IMR-90 (cell line): ENCODE measurements around the gene IL2RA. TPM values are rescaled to one million over a fixed set of nuclear protein-coding genes. Genes with fewer than 3 reads are reported as not detected.

Source experiments
- ATAC-seq: fragments of 200-7000 bp; cut with Tn5 transposase; 2 replicates; pipeline ENCODE4 v1.9.1; 2020; ENCODE audit warnings: low read depth, mild to moderate bottlenecking, moderate library complexity
- BruUV-seq: library from RNA; stranded (reverse); fragments of 400-500 nt; replicated peaks from 2 replicates; lab custom pipeline; 2021; lab: Mats Ljungman, UMichigan
- CTCF ChIA-PET: fragments of 300-600 bp; formaldehyde crosslinking; extraction: SDS; loops from one replicate; lab custom pipeline; 2021; ENCODE audit warnings: antibody characterized with exemption; lab: Yijun Ruan, JAX
- POLR2A ChIA-PET: fragments of 300-600 bp; sonication (Branson Sonifier 250); formaldehyde crosslinking; loops from one replicate; lab custom pipeline; 2022; ENCODE audit warnings: antibody characterized with exemption; ENCODE audit not compliant: unreplicated experiment; lab: Charles Lee
- DNase-seq: peaks from one replicate; pipeline ENCODE4 v3.0.0; 2013
- H2AFZ ChIP-seq: replicated peaks from 2 replicates; pipeline ENCODE3; 2013; ENCODE audit warnings: low read length, mild to moderate bottlenecking; ENCODE audit not compliant: poor library complexity
- H2AK5ac ChIP-seq: 2 replicates; pipeline ENCODE4 v1.6.1; 2013; ENCODE audit warnings: low read depth, low read length, inconsistent platforms
- H2AK9ac ChIP-seq: replicated peaks from 2 replicates; pipeline ENCODE3; 2013; ENCODE audit warnings: mild to moderate bottlenecking, low read depth, low read length, moderate library complexity; ENCODE audit not compliant: poor library complexity
- H2BK120ac ChIP-seq: 2 replicates; pipeline ENCODE4 v1.6.1; 2013; ENCODE audit warnings: low read depth, low read length, inconsistent platforms
- H2BK15ac ChIP-seq: 3 replicates; pipeline ENCODE4 v1.6.1; 2013; ENCODE audit warnings: low read depth, low read length, inconsistent platforms
- H2BK20ac ChIP-seq: 2 replicates; pipeline ENCODE4 v1.6.1; 2013; ENCODE audit warnings: low read depth, mild to moderate bottlenecking, inconsistent platforms, low read length, moderate library complexity
- H2BK5ac ChIP-seq: 2 replicates; pipeline ENCODE4 v1.6.1; 2013; ENCODE audit warnings: mild to moderate bottlenecking, low read depth, low read length, inconsistent platforms; ENCODE audit not compliant: poor library complexity, severe bottlenecking
- H3K14ac ChIP-seq: replicated peaks from 2 replicates; pipeline ENCODE4 v1.6.1; 2013; ENCODE audit warnings: low read depth, low read length, inconsistent platforms
- H3K18ac ChIP-seq: 2 replicates; pipeline ENCODE4 v1.6.1; 2013; ENCODE audit warnings: low read depth, low read length, control low read depth
- H3K23ac ChIP-seq: 2 replicates; pipeline ENCODE4 v1.6.1; 2013; ENCODE audit warnings: low read depth, low read length, inconsistent platforms
- H3K27ac ChIP-seq: 2 replicates; pipeline ENCODE4 v1.5.1; 2013; ENCODE audit warnings: mild to moderate bottlenecking, control low read depth, low read length; ENCODE audit not compliant: insufficient read depth
- H3K27me3 ChIP-seq: 2 replicates; pipeline ENCODE4 v1.6.1; 2013; ENCODE audit warnings: low read length; ENCODE audit not compliant: control insufficient read depth, insufficient read depth
- H3K36me3 ChIP-seq: 2 replicates; pipeline ENCODE4 v1.6.1; 2013; ENCODE audit warnings: low read length, mixed read lengths; ENCODE audit not compliant: control insufficient read depth, insufficient read depth
- H3K4ac ChIP-seq: 2 replicates; pipeline ENCODE4 v1.6.1; 2013; ENCODE audit warnings: low read depth, low read length, inconsistent platforms
- H3K4me1 ChIP-seq: 2 replicates; pipeline ENCODE4 v1.6.1; 2013; ENCODE audit warnings: low read length, mixed read lengths; ENCODE audit not compliant: control insufficient read depth, insufficient read depth
- H3K4me2 ChIP-seq: 2 replicates; pipeline ENCODE4 v1.6.1; 2013; ENCODE audit warnings: low read depth, mild to moderate bottlenecking, control low read depth, low read length, moderate library complexity
- H3K4me3 ChIP-seq: 2 replicates; pipeline ENCODE4 v1.5.1; 2013; ENCODE audit warnings: low read depth, mild to moderate bottlenecking, control low read depth, low read length, moderate library complexity; ENCODE audit not compliant: insufficient read depth
- H3K56ac ChIP-seq: 2 replicates; pipeline ENCODE4 v1.6.1; 2013; ENCODE audit warnings: low read length, inconsistent platforms; ENCODE audit not compliant: insufficient read depth; ENCODE audit errors: extremely low read depth
- H3K79me1 ChIP-seq, 2 experiments: 2 replicates each; pipeline ENCODE4 v1.6.1; 2013; ENCODE audit warnings: low read length in 2 of 2, inconsistent platforms in 1 of 2, low read depth in 1 of 2
- H3K9ac ChIP-seq: 2 replicates; pipeline ENCODE4 v1.6.1; 2013; ENCODE audit warnings: low read depth, low read length, control low read depth
- H3K9me1 ChIP-seq: 2 replicates; pipeline ENCODE4 v1.6.1; 2013; ENCODE audit warnings: low read length, inconsistent platforms; ENCODE audit not compliant: insufficient read depth
- H3K9me3 ChIP-seq: 2 replicates; pipeline ENCODE4 v1.6.1; 2013; ENCODE audit warnings: low read length; ENCODE audit not compliant: control insufficient read depth, insufficient read depth
- H4K20me1 ChIP-seq: 2 replicates; pipeline ENCODE4 v1.6.1; 2013; ENCODE audit warnings: low read length, inconsistent platforms; ENCODE audit not compliant: insufficient read depth
- H4K5ac ChIP-seq: 2 replicates; pipeline ENCODE4 v1.6.1; 2013; ENCODE audit warnings: mild to moderate bottlenecking, low read depth, low read length, control low read depth
- H4K8ac ChIP-seq, 2 experiments: 2 replicates each; pipeline ENCODE4 v1.6.1; 2013; ENCODE audit warnings: low read depth in 2 of 2, low read length in 2 of 2, control low read depth in 1 of 2, inconsistent platforms in 1 of 2
- H4K91ac ChIP-seq: 2 replicates; pipeline ENCODE4 v1.6.1; 2013; ENCODE audit warnings: low read depth, low read length, inconsistent platforms; ENCODE audit not compliant: insufficient read depth
- BHLHE40 ChIP-seq: fragments of 150-350 bp; IDR thresholded peaks from 2 replicates; pipeline ENCODE4 v1.6.1; 2016; ENCODE audit warnings: mild to moderate bottlenecking, low read depth, low read length
- CEBPB ChIP-seq: IDR thresholded peaks from 2 replicates; pipeline ENCODE4 v1.6.1; 2012; ENCODE audit warnings: low read depth, low read length, improper control_type of control experiment
- POLR2A ChIP-seq: IDR thresholded peaks from 2 replicates; pipeline ENCODE4 v1.6.1; 2012; ENCODE audit warnings: mild to moderate bottlenecking, low read depth, low read length
- RCOR1 ChIP-seq: IDR thresholded peaks from 2 replicates; pipeline ENCODE4 v1.6.1; 2012; ENCODE audit warnings: mild to moderate bottlenecking, low read length, improper control_type of control experiment; ENCODE audit not compliant: insufficient replicate concordance
- SMC3 ChIP-seq: fragments of 150-350 bp; IDR thresholded peaks from 2 replicates; pipeline ENCODE4 v1.6.1; 2016; ENCODE audit warnings: low read depth, mild to moderate bottlenecking, antibody characterized with exemption, low read length, moderate library complexity
- WGBS, 2 experiments: methylation state at CpG; one replicate each; pipeline versions ENCODE4 v1.1.5 to v1.1.7; 2013; ENCODE audit warnings: missing lambda C conversion rate in 2 of 2; ENCODE audit not compliant: insufficient read length in 1 of 2; ENCODE audit errors: extremely low coverage in 2 of 2; 5-methylcytosine and 5-hydroxymethylcytosine counted together
- dilution Hi-C: fragments of 300-500 bp; cut with HindIII; formaldehyde crosslinking; loops from one replicate; pipeline ENCODE4 v1.14.3; 2018; ENCODE audit warnings: low sequenced_read_pairs; ENCODE audit not compliant: unreplicated experiment
- in situ Hi-C: fragments of 300-500 bp; cut with MboI; formaldehyde crosslinking; loops from 3 replicates; pipeline ENCODE4 v1.14.3; 2019; ENCODE audit warnings: low sequenced_read_pairs, inconsistent platforms, mixed read lengths
- intact Hi-C: fragments of 100-400 bp; cut with micrococcal nuclease; formaldehyde crosslinking; loops from 2 replicates; pipeline ENCODE4 v1.10.0; 2022
- polyA plus RNA-seq, 3 experiments: library from polyadenylated mRNA; depleted of rRNA; stranded (reverse); fragments of >200 nt; gene quantifications; 2 replicates each; pipeline ENCODE4 v1.2.3, GENCODE V29; 2012; ENCODE audit warnings: low replicate concordance in 1 of 3
- total RNA-seq: library from RNA; depleted of rRNA; stranded (reverse); fragments of >200 nt; gene quantifications from 2 replicates; pipeline ENCODE4 v1.2.3, GENCODE V29; 2012
- TF ChIP-seq, protein P1 (sequence below): conservative IDR thresholded peaks from 2 replicates; pipeline ENCODE4 v1.5.1; 2012; ENCODE audit warnings: mild to moderate bottlenecking, low read depth, low read length, improper control_type of control experiment

The IL2RA gene
- total and polyA plus RNA-seq, 2 of the 4 experiments (the other 2 are of a cell fraction), result not detected

DNA sequence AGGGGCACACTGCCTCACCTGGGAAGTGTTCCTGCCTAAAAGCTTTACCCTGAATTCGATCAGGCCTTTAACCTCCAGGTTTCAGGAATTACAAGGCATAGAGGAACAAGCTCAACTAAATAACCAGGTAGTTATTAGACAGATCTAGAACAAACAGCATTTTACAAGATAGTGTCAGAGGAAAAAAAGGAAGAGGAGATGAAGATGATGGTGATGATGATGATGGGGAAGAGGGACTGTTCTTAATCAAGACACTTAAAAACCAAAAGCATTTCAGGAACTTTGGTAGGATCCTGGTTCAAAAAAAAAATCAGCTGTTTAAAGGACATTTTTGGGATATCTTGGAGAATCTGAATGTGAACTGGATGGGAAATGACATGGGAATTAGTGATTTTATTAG is 38.2 kb upstream of the IL2RA start:
- Histone ChIP-seq H4K20me1 (peaks cover 34% of the 10 kb centered on the region), H3K27me3 (no peaks in the 10 kb centered on the region), H2BK5ac (no peak overlapping the region), H3K4ac (no peak overlapping the region), H3K9ac (no peak overlapping the region), H3K36me3 (peaks cover 19% of the 10 kb centered on the region), H3K4me2 (no peak overlapping the region), H4K8ac (no peak overlapping the region), H2AK5ac (no peak overlapping the region), H3K56ac (no peak overlapping the region), H3K14ac (no peak overlapping the region), H3K79me1 (peaks cover 34 to 48% of the 10 kb centered on the region in 2 experiments), H3K18ac (no peak overlapping the region), H2AK9ac (no peak overlapping the region), H4K5ac (no peak overlapping the region), H3K4me3 (no peak overlapping the region), H2BK20ac (no peak overlapping the region), H2BK15ac (no peak overlapping the region), H3K23ac (no peak overlapping the region), H3K9me3 (no peaks in the 10 kb centered on the region), H4K91ac (no peak overlapping the region), H2AFZ (no peak overlapping the region), H3K27ac (no peak overlapping the region), H2BK120ac (no peak overlapping the region), H3K9me1 (peaks cover 7% of the 10 kb centered on the region), H3K4me1 (no peaks in the 10 kb centered on the region)
- no CpG with 5 or more reads among the region's 1 CpG for WGBS, 2 experiments
- no peak for DNase-seq
- ChIA-PET POLR2A (no interaction called here), CTCF (interaction anchor here (0.6 kb wide), 1 partner anchor 19 kb away, joined by 3 read pairs; no protein-coding TSS in a partner anchor)
- in situ Hi-C loops (no loop called here), dilution Hi-C loops (no loop called here), intact Hi-C loops (no loop called here)
- BruUV-seq, result no TSS peak
- ATAC-seq, result no peak
- TF ChIP-seq POLR2A (no peak), SMC3 (no peak), BHLHE40 (no peak), RCOR1 (no peak), CEBPB (no peak)
- TF ChIP-seq, protein P1, sequence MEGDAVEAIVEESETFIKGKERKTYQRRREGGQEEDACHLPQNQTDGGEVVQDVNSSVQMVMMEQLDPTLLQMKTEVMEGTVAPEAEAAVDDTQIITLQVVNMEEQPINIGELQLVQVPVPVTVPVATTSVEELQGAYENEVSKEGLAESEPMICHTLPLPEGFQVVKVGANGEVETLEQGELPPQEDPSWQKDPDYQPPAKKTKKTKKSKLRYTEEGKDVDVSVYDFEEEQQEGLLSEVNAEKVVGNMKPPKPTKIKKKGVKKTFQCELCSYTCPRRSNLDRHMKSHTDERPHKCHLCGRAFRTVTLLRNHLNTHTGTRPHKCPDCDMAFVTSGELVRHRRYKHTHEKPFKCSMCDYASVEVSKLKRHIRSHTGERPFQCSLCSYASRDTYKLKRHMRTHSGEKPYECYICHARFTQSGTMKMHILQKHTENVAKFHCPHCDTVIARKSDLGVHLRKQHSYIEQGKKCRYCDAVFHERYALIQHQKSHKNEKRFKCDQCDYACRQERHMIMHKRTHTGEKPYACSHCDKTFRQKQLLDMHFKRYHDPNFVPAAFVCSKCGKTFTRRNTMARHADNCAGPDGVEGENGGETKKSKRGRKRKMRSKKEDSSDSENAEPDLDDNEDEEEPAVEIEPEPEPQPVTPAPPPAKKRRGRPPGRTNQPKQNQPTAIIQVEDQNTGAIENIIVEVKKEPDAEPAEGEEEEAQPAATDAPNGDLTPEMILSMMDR, result no peak
